Liver (tissue), 9 donors: ENCODE results near the gene FRMD6. TPM values are rescaled to one million over a fixed set of nuclear protein-coding genes. Genes with fewer than 3 reads are reported as not detected.

ENCODE experiments used
- DNase-seq: peaks from one replicate; pipeline ENCODE4 v3.0.0-alpha.2; 2017; ENCODE audit warnings: low spot score
- H3K27ac ChIP-seq, 2 donors: one replicate each; pipeline ENCODE4 v1.7.0; 2013; ENCODE audit warnings: inconsistent platforms in 2 of 2, low read length in 2 of 2, control low read depth in 1 of 2, low read depth in 1 of 2, mild to moderate bottlenecking in 1 of 2
- H3K27me3 ChIP-seq, 4 donors: one replicate each; pipeline versions ENCODE4 v1.6.1 to v1.7.0; 2013; ENCODE audit warnings: low read length in 3 of 4, inconsistent platforms in 1 of 4, mild to moderate bottlenecking in 1 of 4, moderate library complexity in 1 of 4; ENCODE audit not compliant: control insufficient read depth in 4 of 4, insufficient read depth in 4 of 4
- H3K36me3 ChIP-seq, 4 donors: one replicate each; pipeline versions ENCODE4 v1.6.1 to v1.7.0; 2013; ENCODE audit warnings: low read length in 3 of 4, mild to moderate bottlenecking in 3 of 4, low read depth in 1 of 4, moderate library complexity in 1 of 4; ENCODE audit not compliant: control insufficient read depth in 4 of 4, insufficient read depth in 3 of 4
- H3K4me1 ChIP-seq, 4 donors: one replicate each; pipeline versions ENCODE4 v1.6.1 to v1.7.0; 2013; ENCODE audit warnings: low read length in 3 of 4, mild to moderate bottlenecking in 3 of 4, moderate library complexity in 1 of 4; ENCODE audit not compliant: control insufficient read depth in 4 of 4, insufficient read depth in 4 of 4
- H3K4me3 ChIP-seq, 3 donors: one replicate each; pipeline versions ENCODE4 v1.6.1 to v1.7.0; 2013; ENCODE audit warnings: low read length in 3 of 3, control low read depth in 1 of 3, low read depth in 1 of 3, mild to moderate bottlenecking in 1 of 3
- H3K9ac ChIP-seq, 2 donors: one replicate each; pipeline ENCODE4 v1.7.0; 2013; ENCODE audit warnings: low read length in 2 of 2, mild to moderate bottlenecking in 2 of 2, moderate library complexity in 2 of 2, control low read depth in 1 of 2, low read depth in 1 of 2
- H3K9me3 ChIP-seq, 4 donors: one replicate each; pipeline versions ENCODE4 v1.6.1 to v1.7.0; 2013; ENCODE audit warnings: low read length in 3 of 4; ENCODE audit not compliant: control insufficient read depth in 4 of 4
- EGR1 ChIP-seq, 2 donors: IDR thresholded peaks; 2 replicates each; pipeline ENCODE4 v1.6.1; 2016 to 2018; ENCODE audit warnings: antibody characterized with exemption in 2 of 2, low read depth in 2 of 2
- FOXA1 ChIP-seq: IDR thresholded peaks from 2 replicates; pipeline ENCODE4 v1.6.1; 2016; ENCODE audit warnings: antibody characterized with exemption
- FOXA2 ChIP-seq: IDR thresholded peaks from 2 replicates; pipeline ENCODE4 v1.6.1; 2016; ENCODE audit warnings: antibody characterized with exemption
- GABPA ChIP-seq, 2 donors: IDR thresholded peaks in 1 of 2; conservative IDR thresholded peaks in 1 of 2; 2 replicates each; pipeline ENCODE4 v1.6.1; 2016; ENCODE audit warnings: antibody characterized with exemption in 2 of 2, mild to moderate bottlenecking in 1 of 2, moderate library complexity in 1 of 2
- HNF4A ChIP-seq, 2 donors: conservative IDR thresholded peaks; 2 replicates each; pipeline ENCODE4 v1.6.1; 2016; ENCODE audit warnings: antibody characterized with exemption in 2 of 2, mild to moderate bottlenecking in 2 of 2
- HNF4G ChIP-seq: IDR thresholded peaks from 2 replicates; pipeline ENCODE4 v1.6.1; 2016; ENCODE audit warnings: antibody characterized with exemption
- JUND ChIP-seq, 2 donors: IDR thresholded peaks; 2 replicates each; pipeline ENCODE4 v1.6.1; 2016; ENCODE audit warnings: antibody characterized with exemption in 2 of 2
- NR2F2 ChIP-seq: IDR thresholded peaks from 2 replicates; pipeline ENCODE4 v1.6.1; 2016; ENCODE audit warnings: antibody characterized with exemption
- RAD21 ChIP-seq, 2 donors: IDR thresholded peaks; 2 replicates each; pipeline ENCODE4 v1.6.1; 2016; ENCODE audit warnings: antibody characterized with exemption in 2 of 2, mild to moderate bottlenecking in 2 of 2
- RXRA ChIP-seq, 2 donors: IDR thresholded peaks; 2 replicates each; pipeline ENCODE4 v1.6.1; 2017 to 2018; ENCODE audit warnings: antibody characterized with exemption in 2 of 2, mild to moderate bottlenecking in 1 of 2
- SP1 ChIP-seq: IDR thresholded peaks from 2 replicates; pipeline ENCODE4 v1.6.1; 2018; ENCODE audit warnings: antibody characterized with exemption, mild to moderate bottlenecking
- YY1 ChIP-seq: IDR thresholded peaks from 2 replicates; pipeline ENCODE4 v1.6.1; 2016; ENCODE audit warnings: antibody characterized with exemption, mild to moderate bottlenecking
- WGBS: extraction: QIAGEN DNeasy Blood & Tissue Kit; methylation state at CpG from one replicate; pipeline ENCODE4 v1.1.7; 2013; 5-methylcytosine and 5-hydroxymethylcytosine counted together
- polyA plus RNA-seq, 2 donors: library from polyadenylated mRNA; stranded (reverse) in 1 of 2; unstranded in 1 of 2; fragments of 200-250 nt in 1 of 2; fragments of >200 nt in 1 of 2; fragmentation: Nextera tagmentation in 1 of 2; extraction: Ambion mirVana in 1 of 2; gene quantifications; one replicate each; pipeline versions ENCODE4 v1.2.1 to v1.2.3, GENCODE V29; 2013 to 2015
- total RNA-seq, 2 donors: library from RNA; depleted of rRNA; stranded (reverse); fragments of >200 nt; gene quantifications; one replicate each; pipeline ENCODE4 v1.2.3, GENCODE V29; 2014
- TF ChIP-seq, protein P1 (sequence below): IDR thresholded peaks from 2 replicates; pipeline ENCODE4 v1.6.1; 2016; ENCODE audit warnings: antibody characterized with exemption
- TF ChIP-seq, protein P2 (sequence below): fragments of 150-350 bp; IDR thresholded peaks from 2 replicates; pipeline ENCODE4 v1.5.1; 2017; ENCODE audit warnings: improper control_type of control experiment, low read depth, low read length; ENCODE audit not compliant: missing input control
- TF ChIP-seq, protein P3 (sequence below): IDR thresholded peaks from 2 replicates; pipeline ENCODE4 v1.6.1; 2016; ENCODE audit warnings: antibody characterized with exemption, mild to moderate bottlenecking
- TF ChIP-seq, protein P4 (sequence below): IDR thresholded peaks from 2 replicates; pipeline ENCODE4 v1.6.1; 2016; ENCODE audit warnings: antibody characterized with exemption
- TF ChIP-seq, protein P5 (sequence below): IDR thresholded peaks from 2 replicates; pipeline ENCODE4 v1.6.1; 2016; ENCODE audit warnings: antibody characterized with exemption
- donor health status: healthy.
- donor health status: healthy.
- donor health status: healthy.
- donor health status: healthy.
- donor health status: healthy.

FRMD6 gene
- total and polyA plus RNA-seq, 4 donors = 2.4 to 10.0 (median 3.4) TPM

DNA sequence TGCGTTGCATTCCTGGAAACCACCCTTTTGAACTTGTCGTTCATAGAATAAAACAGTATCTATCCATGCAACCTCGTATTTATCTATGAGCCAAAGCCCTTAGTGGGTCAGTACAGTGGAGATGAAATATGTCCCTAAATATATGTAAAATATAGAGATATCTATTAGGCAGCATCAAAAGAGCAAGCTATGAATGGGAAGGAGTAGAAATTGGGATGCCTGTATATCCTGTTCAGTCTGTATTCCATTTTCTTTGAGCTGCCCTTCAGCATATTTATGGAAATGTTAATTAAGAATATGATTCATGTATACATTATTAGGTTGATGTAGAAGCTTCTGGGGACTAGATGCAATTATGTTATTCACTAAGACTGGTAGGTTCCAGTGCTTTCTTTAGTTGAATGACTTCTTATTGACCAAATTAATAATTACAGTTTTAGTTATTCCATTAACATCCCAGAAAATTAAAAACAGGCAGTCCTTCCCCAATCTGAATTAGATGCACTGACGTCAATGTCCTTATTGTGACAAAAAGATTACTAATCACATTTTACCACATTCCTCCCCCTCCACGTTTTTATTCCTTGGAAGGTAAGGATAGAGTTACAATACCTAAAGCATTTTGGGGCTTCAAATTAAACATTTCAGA is 11.9 kb upstream of the FRMD6 start:
- TF ChIP-seq, protein P1, sequence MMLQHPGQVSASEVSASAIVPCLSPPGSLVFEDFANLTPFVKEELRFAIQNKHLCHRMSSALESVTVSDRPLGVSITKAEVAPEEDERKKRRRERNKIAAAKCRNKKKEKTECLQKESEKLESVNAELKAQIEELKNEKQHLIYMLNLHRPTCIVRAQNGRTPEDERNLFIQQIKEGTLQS = no peak
- TF ChIP-seq FOXA1 = no peak
- no peak for TF ChIP-seq FOXA2
- TF ChIP-seq NR2F2 = no peak
- TF ChIP-seq, protein P2, sequence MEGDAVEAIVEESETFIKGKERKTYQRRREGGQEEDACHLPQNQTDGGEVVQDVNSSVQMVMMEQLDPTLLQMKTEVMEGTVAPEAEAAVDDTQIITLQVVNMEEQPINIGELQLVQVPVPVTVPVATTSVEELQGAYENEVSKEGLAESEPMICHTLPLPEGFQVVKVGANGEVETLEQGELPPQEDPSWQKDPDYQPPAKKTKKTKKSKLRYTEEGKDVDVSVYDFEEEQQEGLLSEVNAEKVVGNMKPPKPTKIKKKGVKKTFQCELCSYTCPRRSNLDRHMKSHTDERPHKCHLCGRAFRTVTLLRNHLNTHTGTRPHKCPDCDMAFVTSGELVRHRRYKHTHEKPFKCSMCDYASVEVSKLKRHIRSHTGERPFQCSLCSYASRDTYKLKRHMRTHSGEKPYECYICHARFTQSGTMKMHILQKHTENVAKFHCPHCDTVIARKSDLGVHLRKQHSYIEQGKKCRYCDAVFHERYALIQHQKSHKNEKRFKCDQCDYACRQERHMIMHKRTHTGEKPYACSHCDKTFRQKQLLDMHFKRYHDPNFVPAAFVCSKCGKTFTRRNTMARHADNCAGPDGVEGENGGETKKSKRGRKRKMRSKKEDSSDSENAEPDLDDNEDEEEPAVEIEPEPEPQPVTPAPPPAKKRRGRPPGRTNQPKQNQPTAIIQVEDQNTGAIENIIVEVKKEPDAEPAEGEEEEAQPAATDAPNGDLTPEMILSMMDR = no peak
- TF ChIP-seq GABPA (IDR thresholded peaks at IDR 0.05 in 1 of 2, conservative IDR thresholded peaks at IDR 0.05 in 1 of 2) = no peak
- TF ChIP-seq, protein P3, sequence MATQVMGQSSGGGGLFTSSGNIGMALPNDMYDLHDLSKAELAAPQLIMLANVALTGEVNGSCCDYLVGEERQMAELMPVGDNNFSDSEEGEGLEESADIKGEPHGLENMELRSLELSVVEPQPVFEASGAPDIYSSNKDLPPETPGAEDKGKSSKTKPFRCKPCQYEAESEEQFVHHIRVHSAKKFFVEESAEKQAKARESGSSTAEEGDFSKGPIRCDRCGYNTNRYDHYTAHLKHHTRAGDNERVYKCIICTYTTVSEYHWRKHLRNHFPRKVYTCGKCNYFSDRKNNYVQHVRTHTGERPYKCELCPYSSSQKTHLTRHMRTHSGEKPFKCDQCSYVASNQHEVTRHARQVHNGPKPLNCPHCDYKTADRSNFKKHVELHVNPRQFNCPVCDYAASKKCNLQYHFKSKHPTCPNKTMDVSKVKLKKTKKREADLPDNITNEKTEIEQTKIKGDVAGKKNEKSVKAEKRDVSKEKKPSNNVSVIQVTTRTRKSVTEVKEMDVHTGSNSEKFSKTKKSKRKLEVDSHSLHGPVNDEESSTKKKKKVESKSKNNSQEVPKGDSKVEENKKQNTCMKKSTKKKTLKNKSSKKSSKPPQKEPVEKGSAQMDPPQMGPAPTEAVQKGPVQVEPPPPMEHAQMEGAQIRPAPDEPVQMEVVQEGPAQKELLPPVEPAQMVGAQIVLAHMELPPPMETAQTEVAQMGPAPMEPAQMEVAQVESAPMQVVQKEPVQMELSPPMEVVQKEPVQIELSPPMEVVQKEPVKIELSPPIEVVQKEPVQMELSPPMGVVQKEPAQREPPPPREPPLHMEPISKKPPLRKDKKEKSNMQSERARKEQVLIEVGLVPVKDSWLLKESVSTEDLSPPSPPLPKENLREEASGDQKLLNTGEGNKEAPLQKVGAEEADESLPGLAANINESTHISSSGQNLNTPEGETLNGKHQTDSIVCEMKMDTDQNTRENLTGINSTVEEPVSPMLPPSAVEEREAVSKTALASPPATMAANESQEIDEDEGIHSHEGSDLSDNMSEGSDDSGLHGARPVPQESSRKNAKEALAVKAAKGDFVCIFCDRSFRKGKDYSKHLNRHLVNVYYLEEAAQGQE = no peak
- no peak for TF ChIP-seq HNF4G
- TF ChIP-seq SP1 = no peak
- TF ChIP-seq RXRA (IDR thresholded peaks at IDR 0.05) = no peak
- TF ChIP-seq, protein P4, sequence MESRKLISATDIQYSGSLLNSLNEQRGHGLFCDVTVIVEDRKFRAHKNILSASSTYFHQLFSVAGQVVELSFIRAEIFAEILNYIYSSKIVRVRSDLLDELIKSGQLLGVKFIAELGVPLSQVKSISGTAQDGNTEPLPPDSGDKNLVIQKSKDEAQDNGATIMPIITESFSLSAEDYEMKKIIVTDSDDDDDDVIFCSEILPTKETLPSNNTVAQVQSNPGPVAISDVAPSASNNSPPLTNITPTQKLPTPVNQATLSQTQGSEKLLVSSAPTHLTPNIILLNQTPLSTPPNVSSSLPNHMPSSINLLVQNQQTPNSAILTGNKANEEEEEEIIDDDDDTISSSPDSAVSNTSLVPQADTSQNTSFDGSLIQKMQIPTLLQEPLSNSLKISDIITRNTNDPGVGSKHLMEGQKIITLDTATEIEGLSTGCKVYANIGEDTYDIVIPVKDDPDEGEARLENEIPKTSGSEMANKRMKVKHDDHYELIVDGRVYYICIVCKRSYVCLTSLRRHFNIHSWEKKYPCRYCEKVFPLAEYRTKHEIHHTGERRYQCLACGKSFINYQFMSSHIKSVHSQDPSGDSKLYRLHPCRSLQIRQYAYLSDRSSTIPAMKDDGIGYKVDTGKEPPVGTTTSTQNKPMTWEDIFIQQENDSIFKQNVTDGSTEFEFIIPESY = no peak
- no peak for TF ChIP-seq HNF4A (conservative IDR thresholded peaks at IDR 0.05)
- no peak for TF ChIP-seq JUND (IDR thresholded peaks at IDR 0.05)
- no peak for TF ChIP-seq RAD21 (IDR thresholded peaks at IDR 0.05)
- no peak for TF ChIP-seq EGR1 (IDR thresholded peaks at IDR 0.05; ENCODE audit: low read depth in 2 of 2)
- TF ChIP-seq, protein P5, sequence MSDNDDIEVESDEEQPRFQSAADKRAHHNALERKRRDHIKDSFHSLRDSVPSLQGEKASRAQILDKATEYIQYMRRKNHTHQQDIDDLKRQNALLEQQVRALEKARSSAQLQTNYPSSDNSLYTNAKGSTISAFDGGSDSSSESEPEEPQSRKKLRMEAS = no peak
- no peak for TF ChIP-seq YY1
- Histone ChIP-seq H3K36me3 (no peaks in the 10 kb centered on the region), H3K9ac (no peak overlapping the region), H3K9me3 (no peaks in the 10 kb centered on the region), H3K27me3 (no peaks in the 10 kb centered on the region), H3K4me1 (no peaks in the 10 kb centered on the region), H3K4me3 (no peak overlapping the region), H3K27ac (no peak overlapping the region)
- 68% methylated on average over 5 of the region's 5 CpGs for whole genome bisulfite sequencing
- DNase-seq = no peak
